Measurements from ENCODE around the gene SYNGR2. TPM values are rescaled to one million over a fixed set of nuclear protein-coding genes. Genes with fewer than 3 reads are reported as not detected.

SYNGR2 gene
- total RNA-seq, 1 donor from 2014 or later = 86.9 TPM

- DNase-seq = peak; percentile 43
- intact Hi-C loops (cut with micrococcal nuclease) = no loop called here
- peak overlapping the region; percentile 42 for H3K27ac ChIP-seq (replicated peaks)
Measured at GRCh38 chr17:78185981-78186691, 17.8 kb downstream of the SYNGR2 start.

GRCh38 chr17:78186692-78187595 is 18.6 kb downstream of the SYNGR2 start, which contains the start of the genes AFMID and TK1:
Gene AFMID, plus strand, starts transcription at chr17:78187362. Its CDS starts 9 bp downstream, at chr17:78187371.
Gene TK1, minus strand, starts transcription at chr17:78187052. Its CDS starts 58 bp downstream, at chr17:78186994.
- TF ChIP-seq CTCF (IDR thresholded peaks at IDR 0.05; ENCODE audit: borderline replicate concordance) = peak; percentile 90

More at GRCh38 chr17:78185981-78186691, 17.8 kb downstream of the SYNGR2 start:
- TF ChIP-seq CTCF (IDR thresholded peaks at IDR 0.05; ENCODE audit: borderline replicate concordance) = no peak
- Histone ChIP-seq H3K4me3 (peak overlapping the region; percentile 66), H3K9me3 (replicated peaks) (no peaks in the 10 kb centered on the region), H3K36me3 (peaks cover 11% of the 10 kb centered on the region), H3K27me3 (ENCODE audit: low read depth) (no peaks in the 10 kb centered on the region), H3K4me1 (peaks cover 35% of the 10 kb centered on the region)

GRCh38 chr17:78196716-78197115 is 28.3 kb downstream of the SYNGR2 start:
- Histone ChIP-seq H3K4me1 (peaks cover 11% of the 10 kb centered on the region), H3K27me3 (ENCODE audit: low read depth) (no peaks in the 10 kb centered on the region), H3K4me3 (no peak overlapping the region), H3K9me3 (replicated peaks) (no peaks in the 10 kb centered on the region), H3K36me3 (peaks cover 44% of the 10 kb centered on the region), H3K27ac (replicated peaks) (peak overlapping the region; percentile 61)
- DNase-seq = no peak
- intact Hi-C loops (cut with micrococcal nuclease) = no loop called here
- TF ChIP-seq CTCF (IDR thresholded peaks at IDR 0.05; ENCODE audit: borderline replicate concordance) = no peak

More at GRCh38 chr17:78186692-78187595, 18.6 kb downstream of the SYNGR2 start, which contains the start of the genes AFMID and TK1:
- Histone ChIP-seq H3K4me1 (peaks cover 35% of the 10 kb centered on the region), H3K36me3 (peaks cover 19% of the 10 kb centered on the region), H3K27me3 (ENCODE audit: low read depth) (no peaks in the 10 kb centered on the region), H3K27ac (replicated peaks) (peak within 1 kb of the TSS; percentile 88), H3K4me3 (peak within 1 kb of the TSS; percentile 66), H3K9me3 (replicated peaks) (no peaks in the 10 kb centered on the region)
- intact Hi-C loops (cut with micrococcal nuclease) = no loop called here
- peak; percentile 96 for DNase-seq

GRCh38 chr17:78197147-78197832 is 28.9 kb downstream of the SYNGR2 start:
- Histone ChIP-seq H3K4me1 (peaks cover 12% of the 10 kb centered on the region), H3K27ac (replicated peaks) (peak overlapping the region; percentile 61), H3K4me3 (no peak overlapping the region), H3K36me3 (peaks cover 40% of the 10 kb centered on the region), H3K9me3 (replicated peaks) (no peaks in the 10 kb centered on the region), H3K27me3 (ENCODE audit: low read depth) (no peaks in the 10 kb centered on the region)
- DNase-seq = peak; percentile 42
- intact Hi-C loops (cut with micrococcal nuclease) = no loop called here
- TF ChIP-seq CTCF (IDR thresholded peaks at IDR 0.05; ENCODE audit: borderline replicate concordance) = no peak

GRCh38 chr17:78200451-78200850 is 32.1 kb downstream of the SYNGR2 start:
- no peaks in the 10 kb centered on the region for H3K27me3 ChIP-seq (ENCODE audit: low read depth)
- intact Hi-C loops (cut with micrococcal nuclease) = no loop called here
- H3K4me3 ChIP-seq = no peak overlapping the region
- H3K36me3 ChIP-seq = peaks cover 34% of the 10 kb centered on the region
- TF ChIP-seq CTCF (IDR thresholded peaks at IDR 0.05; ENCODE audit: borderline replicate concordance) = no peak
- H3K27ac ChIP-seq (replicated peaks) = no peak overlapping the region
- H3K9me3 ChIP-seq (replicated peaks) = no peaks in the 10 kb centered on the region
- peaks cover 15% of the 10 kb centered on the region for H3K4me1 ChIP-seq
- no peak for DNase-seq
